Neural cell (in vitro differentiated cells): ENCODE measurements around the gene RAP1A.

ENCODE experiments used
- RAD21 ChIP-seq: fragments of 450-650 bp; conservative IDR thresholded peaks from 2 replicates; pipeline ENCODE4 v1.6.1; 2014; ENCODE audit warnings: antibody characterized with exemption, mild to moderate bottlenecking, moderate library complexity
- TAF1 ChIP-seq: IDR thresholded peaks from 2 replicates; pipeline ENCODE4 v1.6.1; 2012; ENCODE audit warnings: low read depth

DNA sequence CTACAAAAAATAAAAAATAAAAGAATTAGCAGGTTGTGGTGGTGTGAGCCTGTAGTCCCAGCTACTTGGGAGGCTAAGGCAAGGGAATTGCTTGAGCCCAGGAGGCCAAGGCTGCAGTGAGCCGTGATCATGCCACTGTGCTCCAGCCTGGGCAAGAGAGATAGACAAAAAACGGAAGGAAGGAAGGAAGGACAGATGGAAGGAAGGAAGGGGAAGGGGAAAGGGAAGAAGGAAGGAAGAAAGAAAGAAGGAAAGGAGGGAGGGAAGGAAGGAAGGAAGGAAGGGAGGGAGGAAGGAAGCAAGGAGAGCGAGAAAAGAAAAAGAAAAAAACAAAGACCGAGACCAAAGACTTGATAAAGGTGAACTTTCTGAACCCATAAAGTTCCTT lies 25.3 kb upstream of the RAP1A start:
- TF ChIP-seq TAF1 (no peak), RAD21 (no peak)
